AG04449 (cell line): ENCODE data around the gene KCNQ1.

Experiments
- CTCF ChIA-PET: fragments of 350-600 bp; formaldehyde crosslinking; extraction: SDS; loops from one replicate; lab custom pipeline; 2021; ENCODE audit warnings: antibody characterized with exemption; lab: Yijun Ruan, JAX
- POLR2A ChIA-PET: fragments of 400-600, 350-600 bp; formaldehyde crosslinking; extraction: SDS; loops from one replicate; lab custom pipeline; 2020; ENCODE audit warnings: antibody characterized with exemption, inconsistent platforms; lab: Yijun Ruan, JAX
- DNase-seq: peaks from one replicate; pipeline ENCODE4 v3.0.0-alpha.2; 2010; ENCODE audit warnings: low read depth, low spot score
- H3K4me3 ChIP-seq: 2 replicates; pipeline ENCODE4 v1.5.1; 2011; ENCODE audit warnings: low read depth, mild to moderate bottlenecking, control low read depth, low read length
- CTCF ChIP-seq: IDR thresholded peaks from one replicate; pipeline ENCODE4 v1.5.1; 2011; ENCODE audit warnings: mild to moderate bottlenecking, moderate library complexity, low read length, control low read depth, inconsistent platforms; ENCODE audit not compliant: insufficient read depth; ENCODE audit errors: missing control alignments

The KCNQ1 gene

GRCh38 chr11:2528301-2529050, 83.7 kb downstream of the KCNQ1 start:
- no peak overlapping the region for H3K4me3 ChIP-seq
- POLR2A ChIA-PET: no interaction called here
- no peak for DNase-seq

GRCh38 chr11:2529173-2529572, 84.4 kb downstream of the KCNQ1 start:
- no peak for DNase-seq
- CTCF ChIA-PET: interaction anchor here (1.4 to 17.8 kb wide), 4 partner anchors 10 to 360 kb away, joined by 3 to 1022 read pairs (median 126); partner anchors contain the start of gene CDKN1C
- no peak for TF ChIP-seq CTCF
- H3K4me3 ChIP-seq: no peak overlapping the region
- POLR2A ChIA-PET: no interaction called here

More at GRCh38 chr11:2528301-2529050, 83.7 kb downstream of the KCNQ1 start:
- TF ChIP-seq CTCF: no peak
- CTCF ChIA-PET: interaction anchor here (1.4 to 17.8 kb wide), 3 partner anchors 10 to 360 kb away, joined by 3 to 1022 read pairs (median 226); partner anchors contain the start of gene CDKN1C

GRCh38 chr11:2529636-2530035, 84.8 kb downstream of the KCNQ1 start:
- H3K4me3 ChIP-seq: no peak overlapping the region
- CTCF ChIA-PET: interaction anchor here (1.4 to 17.8 kb wide), 4 partner anchors 11 to 359 kb away, joined by 3 to 1022 read pairs (median 126); partner anchors contain the start of gene CDKN1C
- TF ChIP-seq CTCF: no peak
- POLR2A ChIA-PET: no interaction called here
- no peak for DNase-seq

GRCh38 chr11:2530131-2530854, 85.5 kb downstream of the KCNQ1 start:
- DNase-seq: no peak
- ChIA-PET CTCF (interaction anchor here (0.8 to 17.8 kb wide), 24 partner anchors 8 to 888 kb away, joined by 3 to 1022 read pairs (median 4); partner anchors contain the start of genes CDKN1C, PHLDA2 and TSSC4), POLR2A (no interaction called here)
- no peak overlapping the region for H3K4me3 ChIP-seq
- no peak for TF ChIP-seq CTCF

- CTCF ChIA-PET: interaction anchor here (0.8 to 17.8 kb wide), 41 partner anchors 9 to 887 kb away, joined by 3 to 1022 read pairs (median 5); partner anchors contain the start of genes CDKN1C, PHLDA2 and TSSC4
- DNase-seq: no peak
- POLR2A ChIA-PET: no interaction called here
- no peak overlapping the region for H3K4me3 ChIP-seq
- no peak for TF ChIP-seq CTCF
Measured at GRCh38 chr11:2530855-2531200, 86.0 kb downstream of the KCNQ1 start.
